ENCODE data around the gene GRIA2. TPM values are rescaled to one million over a fixed set of nuclear protein-coding genes. Genes with fewer than 3 reads are reported as not detected.

The GRIA2 gene
- total and polyA plus RNA-seq, 3 experiments from 2014 or later: not detected

- no peaks in the 10 kb centered on the region for H3K9me3 ChIP-seq (ENCODE audit: low read length)
- Mint-ChIP-seq H3K9me3 (peaks cover 2 to 32% (median 13%) of the 10 kb centered on the region in 5 donors), H3K27ac (no peak overlapping the region), H3K36me3 (no peaks in the 10 kb centered on the region), H3K4me1 (no peaks in the 10 kb centered on the region), H3K27me3 (no peaks in the 10 kb centered on the region), H3K4me3 (no peak overlapping the region)
- H3K4me3 ChIP-seq (ENCODE audit: low read length): no peak overlapping the region
- no peak for DNase-seq
- no peaks in the 10 kb centered on the region for H3K27me3 ChIP-seq (ENCODE audit: insufficient read depth, low read length, poor library complexity, severe bottlenecking)
- H3K27ac ChIP-seq (ENCODE audit: low read depth, low read length): no peak overlapping the region
- no peaks in the 10 kb centered on the region for H3K4me1 ChIP-seq (ENCODE audit: insufficient read depth, low read length)
- no peaks in the 10 kb centered on the region for H3K36me3 ChIP-seq (ENCODE audit: insufficient read depth, low read length)
- ChIA-PET CTCF (no interaction called here), POLR2A (no interaction called here)
Observed at GRCh38 chr4:157357887-157358286, 137.4 kb downstream of the GRIA2 start.

- Mint-ChIP-seq H3K4me3 (no peak overlapping the region), H3K4me1 (no peaks in the 10 kb centered on the region), H3K27ac (no peak overlapping the region), H3K27me3 (no peaks in the 10 kb centered on the region), H3K9me3 (peaks cover 2 to 32% (median 16%) of the 10 kb centered on the region in 5 donors), H3K36me3 (no peaks in the 10 kb centered on the region)
- DNase-seq: no peak
- Histone ChIP-seq H3K36me3 (ENCODE audit: insufficient read depth, low read length) (no peaks in the 10 kb centered on the region), H3K4me1 (ENCODE audit: insufficient read depth, low read length) (no peaks in the 10 kb centered on the region), H3K4me3 (ENCODE audit: low read length) (no peak overlapping the region), H3K9me3 (ENCODE audit: low read length) (no peaks in the 10 kb centered on the region), H3K27me3 (ENCODE audit: insufficient read depth, low read length, poor library complexity, severe bottlenecking) (no peaks in the 10 kb centered on the region), H3K27ac (ENCODE audit: low read depth, low read length) (no peak overlapping the region)
- CTCF ChIA-PET: no interaction called here
- POLR2A ChIA-PET: no interaction called here
Observed at GRCh38 chr4:157358439-157358838, 137.9 kb downstream of the GRIA2 start.

GRCh38 chr4:157358851-157359250 lies 138.3 kb downstream of the GRIA2 start:
- Histone ChIP-seq H3K27me3 (ENCODE audit: insufficient read depth, low read length, poor library complexity, severe bottlenecking) (no peaks in the 10 kb centered on the region), H3K4me3 (ENCODE audit: low read length) (no peak overlapping the region), H3K27ac (ENCODE audit: low read depth, low read length) (no peak overlapping the region), H3K4me1 (ENCODE audit: insufficient read depth, low read length) (no peaks in the 10 kb centered on the region), H3K9me3 (ENCODE audit: low read length) (no peaks in the 10 kb centered on the region), H3K36me3 (ENCODE audit: insufficient read depth, low read length) (no peaks in the 10 kb centered on the region)
- Mint-ChIP-seq H3K36me3 (no peaks in the 10 kb centered on the region), H3K9me3 (peaks cover 2 to 32% (median 16%) of the 10 kb centered on the region in 5 donors), H3K4me3 (no peak overlapping the region), H3K4me1 (no peaks in the 10 kb centered on the region), H3K27me3 (no peaks in the 10 kb centered on the region), H3K27ac (no peak overlapping the region)
- no peak for DNase-seq
- ChIA-PET POLR2A (no interaction called here), CTCF (no interaction called here)

DNA sequence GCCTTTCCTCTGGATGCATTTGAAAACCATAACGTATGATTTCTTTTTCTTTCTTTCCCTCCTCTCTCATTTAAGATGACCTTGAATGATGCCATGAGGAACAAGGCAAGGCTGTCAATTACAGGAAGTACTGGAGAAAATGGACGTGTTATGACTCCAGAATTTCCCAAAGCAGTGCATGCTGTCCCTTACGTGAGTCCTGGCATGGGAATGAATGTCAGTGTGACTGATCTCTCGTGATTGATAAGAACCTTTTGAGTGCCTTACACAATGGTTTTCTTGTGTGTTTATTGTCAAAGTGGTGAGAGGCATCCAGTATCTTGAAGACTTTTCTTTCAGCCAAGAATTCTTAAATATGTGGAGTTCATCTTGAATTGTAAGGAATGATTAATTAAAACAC lies 142.8 kb downstream of the GRIA2 start:
- H3K27me3 ChIP-seq (ENCODE audit: insufficient read depth, low read length, poor library complexity, severe bottlenecking): no peaks in the 10 kb centered on the region
- no peak overlapping the region for H3K4me3 ChIP-seq (ENCODE audit: low read length)
- Mint-ChIP-seq H3K27ac (no peak overlapping the region), H3K36me3 (no peaks in the 10 kb centered on the region), H3K27me3 (no peaks in the 10 kb centered on the region), H3K4me3 (no peak overlapping the region), H3K4me1 (no peaks in the 10 kb centered on the region), H3K9me3 (peaks cover 2 to 27% (median 16%) of the 10 kb centered on the region in 5 donors)
- CTCF ChIA-PET: no interaction called here
- POLR2A ChIA-PET: no interaction called here
- H3K9me3 ChIP-seq (ENCODE audit: low read length): no peaks in the 10 kb centered on the region
- no peak for DNase-seq
- no peaks in the 10 kb centered on the region for H3K4me1 ChIP-seq (ENCODE audit: insufficient read depth, low read length)
- H3K36me3 ChIP-seq (ENCODE audit: insufficient read depth, low read length): no peaks in the 10 kb centered on the region
- H3K27ac ChIP-seq (ENCODE audit: low read depth, low read length): no peak overlapping the region

- ChIA-PET CTCF (no interaction called here), POLR2A (no interaction called here)
- Mint-ChIP-seq H3K4me1 (no peaks in the 10 kb centered on the region), H3K4me3 (no peak overlapping the region), H3K9me3 (peaks cover 0 to 12% (median 3%) of the 10 kb centered on the region in 5 donors), H3K27ac (no peak overlapping the region), H3K36me3 (no peaks in the 10 kb centered on the region), H3K27me3 (no peaks in the 10 kb centered on the region)
- no peak overlapping the region for H3K4me3 ChIP-seq (ENCODE audit: low read length)
- no peaks in the 10 kb centered on the region for H3K9me3 ChIP-seq (ENCODE audit: low read length)
- no peaks in the 10 kb centered on the region for H3K27me3 ChIP-seq (ENCODE audit: insufficient read depth, low read length, poor library complexity, severe bottlenecking)
- H3K27ac ChIP-seq (ENCODE audit: low read depth, low read length): no peak overlapping the region
- no peaks in the 10 kb centered on the region for H3K36me3 ChIP-seq (ENCODE audit: insufficient read depth, low read length)
- no peak for DNase-seq
- H3K4me1 ChIP-seq (ENCODE audit: insufficient read depth, low read length): no peaks in the 10 kb centered on the region
Observed at GRCh38 chr4:157372154-157372553, 151.6 kb downstream of the GRIA2 start.

- ChIA-PET POLR2A (no interaction called here), CTCF (no interaction called here)
- H3K4me1 ChIP-seq (ENCODE audit: insufficient read depth, low read length): no peaks in the 10 kb centered on the region
- Mint-ChIP-seq H3K9me3 (peaks cover 2 to 12% (median 5%) of the 10 kb centered on the region in 5 donors), H3K4me3 (no peak overlapping the region), H3K27me3 (no peaks in the 10 kb centered on the region), H3K4me1 (no peaks in the 10 kb centered on the region), H3K36me3 (no peaks in the 10 kb centered on the region), H3K27ac (no peak overlapping the region)
- H3K36me3 ChIP-seq (ENCODE audit: insufficient read depth, low read length): no peaks in the 10 kb centered on the region
- H3K4me3 ChIP-seq (ENCODE audit: low read length): no peak overlapping the region
- no peaks in the 10 kb centered on the region for H3K9me3 ChIP-seq (ENCODE audit: low read length)
- DNase-seq: no peak
- no peaks in the 10 kb centered on the region for H3K27me3 ChIP-seq (ENCODE audit: insufficient read depth, low read length, poor library complexity, severe bottlenecking)
- no peak overlapping the region for H3K27ac ChIP-seq (ENCODE audit: low read depth, low read length)
Observed at GRCh38 chr4:157372567-157372966, 152.0 kb downstream of the GRIA2 start.

GRCh38 chr4:157389741-157390140 lies 169.2 kb downstream of the GRIA2 start:
- Mint-ChIP-seq H3K36me3 (no peaks in the 10 kb centered on the region), H3K27me3 (no peaks in the 10 kb centered on the region), H3K9me3 (peaks cover 0 to 26% (median 11%) of the 10 kb centered on the region in 5 donors), H3K4me3 (no peak overlapping the region), H3K4me1 (no peaks in the 10 kb centered on the region), H3K27ac (no peak overlapping the region)
- ChIA-PET CTCF (no interaction called here), POLR2A (no interaction called here)
- no peaks in the 10 kb centered on the region for H3K9me3 ChIP-seq (ENCODE audit: low read length)
- DNase-seq: no peak
- no peak overlapping the region for H3K4me3 ChIP-seq (ENCODE audit: low read length)
- no peaks in the 10 kb centered on the region for H3K4me1 ChIP-seq (ENCODE audit: insufficient read depth, low read length)
- H3K36me3 ChIP-seq (ENCODE audit: insufficient read depth, low read length): no peaks in the 10 kb centered on the region
- no peaks in the 10 kb centered on the region for H3K27me3 ChIP-seq (ENCODE audit: insufficient read depth, low read length, poor library complexity, severe bottlenecking)
- H3K27ac ChIP-seq (ENCODE audit: low read depth, low read length): no peak overlapping the region

- CTCF ChIA-PET: no interaction called here
- no peak overlapping the region for H3K4me3 Mint-ChIP-seq
Observed at GRCh38 chr4:157405070-157405469, 184.5 kb downstream of the GRIA2 start.

More at GRCh38 chr4:157405070-157405469, 184.5 kb downstream of the GRIA2 start:
- Mint-ChIP-seq H3K36me3 (no peaks in the 10 kb centered on the region), H3K4me1 (no peaks in the 10 kb centered on the region), H3K27me3 (no peaks in the 10 kb centered on the region), H3K27ac (no peak overlapping the region), H3K9me3 (peaks cover 1 to 16% (median 13%) of the 10 kb centered on the region in 5 donors)
- no peaks in the 10 kb centered on the region for H3K27me3 ChIP-seq (ENCODE audit: insufficient read depth, low read length, poor library complexity, severe bottlenecking)
- no peak overlapping the region for H3K27ac ChIP-seq (ENCODE audit: low read depth, low read length)
- DNase-seq: no peak
- H3K9me3 ChIP-seq (ENCODE audit: low read length): no peaks in the 10 kb centered on the region
- H3K4me1 ChIP-seq (ENCODE audit: insufficient read depth, low read length): no peaks in the 10 kb centered on the region
- H3K4me3 ChIP-seq (ENCODE audit: low read length): no peak overlapping the region
- POLR2A ChIA-PET: no interaction called here
- H3K36me3 ChIP-seq (ENCODE audit: insufficient read depth, low read length): no peaks in the 10 kb centered on the region

All from CD8-positive, alpha-beta memory T cell (primary cell).